Activated CD8-positive, alpha-beta memory T cell treated with anti-CD3 and anti-CD28 coated beads, Interleukin-2, amount 50 U/mL, for 48 hours (primary cell): ENCODE results near the gene ITGAL.

Source experiments
- DNase-seq: peaks from one replicate; pipeline ENCODE4 v3.0.0-alpha.2; 2020

The ITGAL gene

GRCh38 chr16:30571445-30572322 lies 99.1 kb downstream of the ITGAL start, which contains the start of gene ZNF688:
Gene ZNF688 (minus strand): TSS chr16:30571714. CDS start chr16:30571629, 85 bp downstream.
- peak; percentile 93 for DNase-seq
